Hematopoietic multipotent progenitor cell (in vitro differentiated cells): ENCODE measurements around the gene RXRA. TPM values are rescaled to one million over a fixed set of nuclear protein-coding genes. Genes with fewer than 3 reads are reported as not detected.

Experiments used
- DNase-seq, 3 donors: peaks; one replicate each; pipeline ENCODE4 v3.0.0-alpha.2; 2011 to 2015; ENCODE audit warnings: low read depth in 2 of 3, low spot score in 2 of 3
- total RNA-seq: library from RNA; depleted of rRNA; stranded (reverse); fragments of >200 nt; gene quantifications from one replicate; pipeline ENCODE4 v1.2.3, GENCODE V29; 2012

Gene RXRA
- total RNA-seq, 1 donor, result 27.7 TPM

DNA sequence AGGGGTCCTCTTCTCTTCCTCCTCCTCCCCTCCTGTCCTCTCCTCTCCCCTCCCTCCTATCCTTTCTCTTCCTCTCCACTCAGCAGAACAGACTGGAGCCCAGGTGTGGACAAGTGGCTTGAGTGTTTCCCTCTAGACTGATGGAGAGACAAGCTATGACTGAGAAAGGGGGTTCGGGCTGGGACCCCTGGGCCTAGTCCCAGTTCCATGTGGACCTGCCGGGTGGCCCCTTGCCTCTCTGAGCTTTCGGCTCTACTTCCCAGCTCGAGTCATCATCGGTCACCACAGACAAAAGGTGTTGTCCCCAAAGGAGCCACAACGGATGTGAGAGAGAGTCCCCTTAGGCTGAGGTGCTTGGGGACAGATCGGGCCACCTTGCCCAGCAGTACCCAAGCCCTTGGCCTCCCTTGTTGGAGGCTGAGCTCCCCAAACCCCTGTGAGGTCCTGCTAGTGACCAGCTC lies 3.4 kb upstream of the RXRA start:
- DNase-seq, result no peak

DNA sequence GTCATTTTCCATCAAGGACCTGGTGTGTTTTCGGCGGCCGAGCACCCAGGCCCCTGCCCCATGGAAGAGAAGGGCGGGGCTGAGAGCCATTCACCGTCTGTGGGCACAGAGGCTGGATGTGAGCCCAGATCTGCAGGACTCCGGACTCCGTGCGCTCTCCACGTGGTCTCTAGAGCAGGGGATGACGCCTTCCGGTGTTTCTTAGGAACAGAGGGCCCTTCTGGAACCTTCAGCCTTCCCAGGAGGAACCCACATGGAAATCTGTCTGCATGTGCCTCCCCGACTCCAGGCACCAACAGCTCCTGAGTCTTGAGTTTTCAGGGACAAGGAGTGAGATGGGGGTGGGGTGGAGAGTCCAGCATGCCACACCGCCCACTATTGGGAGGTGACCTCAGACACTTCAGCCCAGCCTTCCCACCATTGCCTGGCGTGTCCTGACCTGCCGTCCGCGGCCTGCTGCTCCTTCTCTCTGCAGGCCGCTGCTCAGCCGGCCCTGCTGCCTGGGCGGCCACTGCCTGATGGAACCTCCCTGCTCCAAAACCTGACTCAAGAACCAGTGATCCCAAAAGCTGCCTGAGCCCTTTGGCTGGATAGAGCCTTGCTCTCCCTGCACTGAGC lies 2.4 kb upstream of the RXRA start:
- DNase-seq, result no peak

DNA sequence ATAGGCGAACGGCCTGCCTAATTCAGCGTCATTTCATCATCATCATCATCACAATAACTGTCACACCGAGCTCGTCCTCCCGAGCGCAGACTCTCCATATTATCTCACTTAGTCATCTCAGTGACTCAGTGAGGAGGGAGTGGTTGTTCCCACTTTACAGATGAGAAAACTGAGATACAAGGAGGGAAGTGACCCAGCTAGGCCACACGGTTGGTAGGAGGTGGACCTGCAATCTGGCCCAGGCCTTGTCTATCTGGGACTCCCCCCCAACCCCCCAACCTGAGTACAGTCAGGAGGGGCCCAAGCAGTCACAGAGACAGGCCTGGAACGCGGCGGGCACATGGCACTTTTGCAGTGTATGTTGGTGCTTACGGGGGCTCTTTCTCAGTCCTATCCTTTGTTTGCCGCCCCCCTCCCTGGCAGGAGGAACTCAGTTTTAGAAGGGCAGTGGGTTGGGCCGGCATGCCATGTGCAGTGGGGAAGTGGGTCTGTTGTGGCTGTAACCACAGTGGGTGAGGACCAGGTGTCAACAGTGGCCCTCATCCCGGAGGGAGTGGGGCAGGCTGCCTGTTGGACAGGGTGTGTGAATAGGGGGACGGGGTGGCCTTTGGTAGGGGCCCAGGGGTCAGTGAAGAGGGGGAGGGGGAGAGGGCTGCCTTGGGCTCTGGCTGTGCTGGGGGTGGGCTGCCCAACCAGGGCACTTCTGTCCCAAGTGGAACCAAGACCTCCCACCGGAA lies 1.7 kb upstream of the RXRA start:
- DNase-seq, result peak in 1 of 3 donors; percentile 57

DNA sequence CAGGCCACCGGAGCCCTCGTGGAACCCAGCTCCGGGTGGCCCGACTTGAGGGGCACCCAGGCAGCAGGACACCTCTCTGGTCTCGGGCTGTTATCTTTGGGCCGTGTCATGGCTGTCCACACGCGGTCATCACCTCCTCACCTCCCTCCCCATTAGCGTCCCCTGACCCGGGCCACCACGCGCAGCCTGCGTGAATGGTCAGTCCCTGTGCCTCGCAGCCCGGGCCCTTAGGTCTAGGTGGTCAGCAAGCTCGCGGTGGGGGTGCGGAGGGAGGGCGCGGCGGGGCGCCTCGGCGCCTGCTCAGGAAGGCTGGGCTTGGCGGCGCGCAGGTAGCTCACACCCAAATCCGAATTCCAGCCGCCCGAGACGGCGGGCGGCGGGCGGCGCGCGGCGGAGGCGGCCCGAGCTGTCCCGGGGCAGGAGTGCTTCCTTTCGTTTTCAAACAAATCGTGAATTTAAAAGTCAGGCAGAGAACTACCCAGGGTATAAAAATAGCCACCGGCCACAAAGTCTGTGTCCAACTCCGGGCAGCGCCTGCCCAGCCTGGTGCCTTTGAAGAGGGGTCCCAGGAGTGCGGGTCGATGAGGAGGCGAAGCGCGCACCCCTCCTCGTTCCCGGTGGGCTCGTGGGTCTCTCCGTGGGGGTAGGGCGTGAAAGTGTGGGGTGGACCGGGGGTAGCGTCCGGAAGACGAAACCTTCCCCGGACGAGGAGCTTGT lies 1.0 kb upstream of the RXRA start:
- peak in 1 of 3 donors; percentile 46 for DNase-seq

DNA sequence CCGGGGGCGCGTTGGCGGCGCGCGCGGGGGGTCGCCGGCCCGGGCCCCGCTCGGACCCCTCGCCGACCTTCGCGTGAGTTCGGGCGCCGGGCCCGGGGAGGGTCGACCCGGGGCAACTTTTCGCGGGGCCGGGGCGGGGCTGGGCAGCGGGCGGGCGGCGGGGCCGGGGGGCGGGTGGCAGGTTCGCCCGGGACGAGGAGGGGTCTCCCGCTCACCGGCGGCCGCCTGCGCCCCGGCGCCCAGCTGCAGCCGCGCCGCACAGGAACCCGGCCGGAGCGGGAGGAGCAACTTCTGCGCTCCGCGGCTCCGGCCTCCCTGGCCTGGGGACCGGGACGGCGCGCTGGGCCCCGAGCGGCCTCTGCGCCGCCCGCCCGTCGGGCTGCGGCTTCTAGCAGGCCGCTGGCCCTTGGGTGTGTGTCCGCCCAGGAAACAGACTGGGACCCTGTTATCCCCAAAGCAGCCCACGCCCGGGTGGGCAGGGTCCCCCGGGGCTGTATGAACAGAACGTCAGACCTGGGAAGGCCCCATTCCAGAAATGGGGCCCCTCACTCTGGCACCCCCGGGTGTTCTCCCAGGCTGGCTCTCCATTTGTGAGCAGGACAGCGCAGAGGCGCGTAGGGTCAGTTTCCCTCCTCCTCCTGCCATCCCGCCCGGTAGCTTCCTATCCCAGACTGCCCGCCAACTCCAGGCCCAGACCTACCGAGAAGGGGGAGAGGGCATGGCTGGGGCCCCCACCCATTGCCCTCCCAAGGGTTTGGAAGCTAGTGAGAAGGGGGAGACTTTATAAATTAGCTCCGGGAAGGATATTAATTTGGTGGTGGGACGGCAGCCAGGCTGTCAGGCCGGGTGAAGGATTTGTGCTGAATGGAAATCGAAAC lies 708 bp downstream of the RXRA start:
- no peak for DNase-seq

DNA sequence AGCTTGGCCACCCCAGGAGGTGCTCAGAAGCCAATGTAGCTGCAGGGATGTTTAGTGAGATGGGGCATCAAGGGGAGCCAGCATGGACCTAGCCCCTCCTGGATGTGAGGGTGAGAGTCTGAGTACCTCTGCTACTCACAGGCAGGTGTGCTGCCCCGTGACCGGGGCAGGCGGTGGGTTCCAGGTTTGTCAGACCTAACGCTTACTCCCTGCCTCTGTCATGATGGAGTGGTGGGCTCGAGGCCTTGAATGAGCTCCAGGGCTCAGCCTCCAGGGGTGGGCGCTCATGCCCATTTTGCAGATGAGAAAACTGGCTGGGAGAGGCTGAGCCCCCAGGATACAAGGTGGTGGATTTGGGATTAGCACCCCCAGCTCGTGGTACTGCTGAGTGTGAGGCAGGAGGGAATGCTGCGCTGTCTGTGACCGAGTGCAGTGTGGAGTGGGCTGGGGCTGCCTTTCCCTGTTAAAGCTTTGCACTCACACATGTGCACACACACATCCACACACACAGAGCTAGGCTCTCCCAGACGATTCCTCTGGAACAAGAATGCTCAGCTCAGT lies 1.5 kb downstream of the RXRA start:
- DNase-seq, result no peak

DNA sequence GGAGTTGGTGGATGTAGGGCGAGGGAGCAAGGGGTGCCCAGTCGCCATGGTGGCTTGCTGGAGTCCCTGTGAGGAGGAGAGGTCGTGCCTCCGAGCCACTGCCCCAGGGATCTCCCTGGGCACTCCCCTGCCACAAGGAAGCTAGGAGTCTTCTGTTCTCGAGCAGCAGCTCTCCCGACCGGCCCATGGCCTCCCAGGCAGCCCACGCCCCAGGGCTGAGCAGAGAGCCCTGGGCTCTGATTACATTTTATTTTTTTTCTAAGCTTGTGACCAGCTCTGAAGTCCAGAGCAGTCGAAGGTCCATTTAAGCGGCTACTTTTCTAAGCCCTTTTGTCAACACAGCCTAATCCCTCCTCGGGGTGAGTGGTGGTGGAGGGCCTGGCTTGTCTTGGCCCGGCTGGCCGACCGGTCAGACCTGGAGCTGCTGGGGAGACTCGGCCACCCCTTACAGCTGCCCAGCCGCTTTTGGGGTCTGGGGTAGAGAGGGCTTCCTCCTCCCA lies 2.1 kb downstream of the RXRA start:
- DNase-seq, result no peak

DNA sequence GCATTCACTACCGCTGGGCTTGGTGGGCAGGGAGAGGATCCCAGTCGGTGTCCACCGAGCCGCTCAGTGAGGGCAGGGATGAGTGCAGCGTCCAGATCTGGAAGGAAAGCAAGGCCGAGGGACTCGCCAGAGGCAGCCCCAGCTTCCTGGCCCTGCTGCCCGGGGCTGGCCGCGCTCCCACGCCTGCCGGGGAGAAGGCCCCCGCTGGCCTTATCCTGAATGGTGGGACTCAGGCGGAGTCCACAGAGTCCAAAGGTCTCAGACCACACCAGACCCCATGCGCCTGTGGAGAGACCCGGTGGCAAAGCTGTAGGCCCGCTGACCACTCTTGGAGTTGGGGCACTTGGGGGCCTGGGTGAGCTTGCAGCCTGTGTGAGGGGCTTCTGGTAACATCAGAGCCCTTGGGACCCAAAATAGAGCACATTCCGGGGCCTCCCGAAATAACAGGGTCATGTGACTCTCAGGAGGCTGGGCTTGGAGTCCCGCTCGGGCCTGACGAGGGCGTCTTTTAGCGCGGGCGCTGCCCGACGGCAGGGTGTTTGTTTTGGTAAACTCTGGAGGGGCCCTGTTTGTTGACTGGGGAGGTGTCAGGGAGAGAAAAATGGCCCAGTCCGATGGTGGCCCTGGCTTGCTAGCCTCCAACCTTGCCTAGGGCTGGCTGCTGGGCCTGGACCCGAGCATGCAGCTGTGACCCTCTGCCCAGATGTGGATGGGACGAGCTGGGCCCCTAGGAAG lies 2.8 kb downstream of the RXRA start:
- no peak for DNase-seq

DNA sequence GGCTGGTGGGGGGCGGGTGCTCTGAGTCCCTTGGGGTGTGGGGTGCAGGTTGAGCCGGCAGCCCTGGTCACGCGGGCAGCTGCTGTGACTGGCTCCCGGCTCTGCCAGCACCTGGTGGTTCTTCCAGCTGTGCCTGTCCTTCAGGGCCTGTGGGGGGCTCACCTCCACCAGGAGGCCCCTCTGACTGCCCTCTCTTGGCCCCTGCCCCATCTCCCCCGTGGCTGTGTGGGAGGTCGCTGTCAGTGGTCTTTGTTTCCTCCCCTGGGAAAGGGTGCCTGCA lies 3.3 kb downstream of the RXRA start:
- DNase-seq, result no peak

DNA sequence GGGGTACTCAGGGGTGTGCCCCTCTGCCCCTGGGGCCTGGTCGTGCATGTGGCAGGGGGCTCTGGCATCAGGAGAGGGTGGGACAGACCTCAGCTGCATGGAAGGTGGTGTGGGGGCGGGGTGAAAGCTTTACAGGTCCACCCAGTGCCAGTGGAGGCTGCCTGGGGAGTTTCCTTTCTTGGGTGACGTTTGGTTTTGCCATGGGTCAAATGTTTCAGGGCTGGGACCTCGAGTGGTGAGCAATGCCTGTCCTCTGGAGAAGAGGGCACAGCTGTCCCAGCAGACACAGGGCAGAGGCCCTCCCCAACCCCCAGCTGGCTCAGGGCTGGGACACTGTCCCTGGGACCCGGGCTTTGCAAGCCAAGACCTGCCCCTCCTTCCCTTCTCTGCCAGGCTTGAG lies 3.6 kb downstream of the RXRA start:
- no peak for DNase-seq

DNA sequence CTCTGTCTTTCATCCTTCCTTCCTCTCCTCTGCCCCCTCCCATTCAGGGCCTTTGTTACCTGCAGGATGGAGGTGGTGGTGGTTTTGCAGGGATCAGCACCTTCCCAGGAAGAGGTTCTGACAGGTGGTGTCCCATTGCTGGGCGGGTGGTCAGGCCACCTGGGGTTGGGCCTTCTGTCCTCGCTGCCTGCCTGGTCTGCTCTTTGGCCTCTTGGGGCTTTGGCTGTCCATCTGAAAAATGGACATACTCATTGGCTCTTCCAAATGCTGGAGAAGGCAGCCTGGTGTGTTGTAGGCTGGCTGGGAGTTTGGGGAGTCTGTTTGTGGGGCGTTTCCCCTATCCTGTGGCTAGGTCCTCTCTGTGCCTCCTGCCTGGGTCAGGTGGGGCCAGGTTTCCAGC lies 4.3 kb downstream of the RXRA start:
- DNase-seq, result no peak

DNA sequence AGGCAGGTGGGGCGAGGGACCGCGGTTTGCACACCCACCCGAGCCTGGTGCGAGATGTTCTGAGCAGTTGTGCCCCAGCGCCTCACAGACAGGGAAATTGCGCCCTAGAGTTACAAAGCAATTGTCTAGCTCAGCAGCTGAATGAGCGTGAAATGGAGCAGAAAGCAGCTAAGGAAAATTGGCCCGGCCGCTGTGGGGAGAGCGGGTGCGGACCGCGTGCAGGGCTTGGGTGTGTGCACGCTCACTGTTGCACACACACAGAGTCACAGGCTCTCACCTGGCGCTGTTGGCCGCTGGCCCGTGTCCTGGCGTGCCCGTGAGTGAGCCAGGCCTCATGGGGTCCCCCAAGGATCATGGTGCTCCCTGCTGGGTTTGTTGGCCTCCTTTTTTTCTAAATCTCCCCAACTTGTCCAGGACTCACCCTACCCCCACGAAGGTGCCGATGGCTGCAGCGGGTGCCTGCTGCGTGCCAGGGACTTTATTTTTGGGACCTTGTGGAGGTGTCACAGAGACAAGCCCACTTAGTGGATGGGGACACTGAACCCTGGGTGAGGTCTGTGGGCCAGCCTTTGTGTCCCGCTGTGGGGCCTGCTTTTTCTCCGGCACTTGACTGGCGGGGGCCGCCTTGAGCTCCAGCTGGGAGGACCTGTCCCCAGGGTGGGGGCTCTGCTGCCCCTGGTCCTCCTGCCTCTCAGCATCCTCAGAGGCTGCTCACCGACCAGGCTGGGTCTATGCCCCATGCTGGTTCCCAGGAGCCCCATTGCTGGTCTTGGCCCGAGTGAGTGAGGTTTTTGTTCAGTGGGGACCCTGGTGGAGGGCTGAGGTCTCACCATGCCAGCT lies 5.2 kb downstream of the RXRA start:
- no peak for DNase-seq

DNA sequence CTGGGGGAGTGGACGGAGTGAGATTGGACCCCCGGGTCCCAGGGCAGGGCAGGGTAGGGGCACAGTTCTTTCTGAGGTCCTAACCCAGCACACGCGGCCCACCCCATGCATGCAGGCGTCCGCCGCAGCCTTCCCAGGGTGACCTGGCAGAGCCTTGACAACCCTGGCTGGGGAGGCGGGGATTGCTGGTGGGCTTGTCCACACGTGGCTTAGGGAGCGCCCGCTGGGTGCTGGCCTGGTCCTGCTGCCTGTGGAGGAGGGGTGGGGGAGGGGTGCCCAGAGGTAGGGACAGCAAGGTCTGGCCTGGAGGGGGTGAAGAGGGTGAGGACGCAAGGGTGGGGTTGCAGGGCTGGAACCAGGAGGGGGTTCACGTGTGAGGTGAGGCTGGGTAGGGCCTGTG lies 6.0 kb downstream of the RXRA start:
- no peak for DNase-seq

DNA sequence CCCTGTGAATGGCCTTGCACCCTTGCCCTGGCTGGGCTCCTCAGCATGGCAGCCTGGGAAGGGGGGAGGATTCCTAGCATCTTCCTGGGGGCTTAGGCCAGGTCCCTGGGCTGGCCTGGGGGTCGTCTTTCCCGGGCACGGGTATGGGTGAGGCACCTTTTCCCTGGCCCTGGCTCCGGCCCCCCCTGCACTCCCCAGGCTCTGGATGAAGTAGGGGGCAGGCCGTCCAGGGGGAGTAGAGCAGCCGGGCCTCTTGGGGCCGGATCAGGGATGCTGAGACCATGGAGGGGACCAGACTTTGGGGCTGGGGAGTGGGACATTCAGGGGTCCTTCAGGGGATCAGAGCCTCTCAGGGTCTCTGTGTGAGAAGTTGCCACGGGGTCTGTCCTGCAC lies 6.6 kb downstream of the RXRA start:
- DNase-seq, result no peak

DNA sequence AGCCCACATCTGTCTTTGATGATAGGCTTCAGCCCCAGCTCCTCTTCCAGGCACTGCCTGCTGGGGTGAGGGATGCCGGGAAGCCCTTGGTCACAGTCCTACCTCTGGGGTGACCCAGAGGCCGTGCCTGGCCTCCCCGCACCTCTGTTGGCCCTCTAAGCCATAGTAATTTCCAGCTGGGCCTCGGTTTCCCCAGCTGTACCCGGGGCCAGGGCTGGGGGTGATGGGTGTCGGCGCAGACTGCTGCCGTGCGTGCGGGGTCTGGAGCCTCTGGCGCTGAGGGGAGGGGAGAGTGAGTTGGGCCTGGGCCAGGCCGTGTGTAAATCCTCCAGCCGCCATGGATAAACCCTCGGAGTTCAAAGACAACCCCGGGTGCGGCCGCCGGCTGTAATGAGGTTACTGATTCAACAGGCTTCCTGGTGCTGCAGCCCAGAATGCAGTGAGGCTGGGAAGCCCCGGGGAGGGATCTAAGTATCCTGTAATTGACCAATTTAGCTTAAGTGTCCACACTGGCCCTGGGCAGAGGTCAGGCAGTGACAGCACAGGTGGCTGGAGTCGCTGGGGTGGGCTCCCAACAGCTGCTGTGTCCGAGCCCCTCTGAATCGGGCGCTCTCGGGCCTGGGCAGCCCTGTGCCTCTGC lies 7.1 kb downstream of the RXRA start:
- DNase-seq, result no peak

DNA sequence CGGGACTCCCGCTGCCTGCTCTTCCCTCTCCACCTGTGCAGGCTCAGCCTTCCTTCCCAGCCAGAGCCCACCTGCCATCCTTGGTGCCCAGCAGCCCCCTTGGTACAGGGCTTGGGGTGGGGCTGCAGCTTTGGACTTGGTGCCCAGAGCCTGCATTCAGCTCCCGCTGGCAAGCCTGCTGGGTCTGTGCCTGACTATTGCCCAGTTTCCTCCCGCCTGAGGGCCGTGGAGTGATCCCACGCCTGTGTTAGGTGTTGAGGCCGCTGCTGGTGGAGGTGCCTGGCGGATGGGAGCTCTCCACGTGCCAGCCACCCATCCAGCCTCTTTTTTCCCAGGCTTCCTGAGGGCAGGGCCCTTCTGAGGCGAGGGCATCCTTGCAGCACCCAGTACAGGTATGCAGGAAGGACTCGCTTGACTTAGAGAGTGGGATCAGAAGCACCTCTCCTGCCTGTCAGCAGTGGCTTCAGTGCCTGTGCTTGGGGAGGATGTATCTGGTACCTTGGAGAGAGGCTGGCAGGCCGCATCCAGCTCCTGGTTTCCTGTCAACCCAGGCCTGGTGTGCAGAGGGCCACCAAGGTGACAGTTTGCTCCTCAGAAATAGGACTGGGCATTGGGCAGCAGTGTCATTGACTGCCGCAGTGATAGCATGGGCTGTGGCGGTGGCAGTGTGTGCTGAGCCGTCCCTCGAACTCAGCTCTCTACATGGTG lies 7.8 kb downstream of the RXRA start:
- no peak for DNase-seq

DNA sequence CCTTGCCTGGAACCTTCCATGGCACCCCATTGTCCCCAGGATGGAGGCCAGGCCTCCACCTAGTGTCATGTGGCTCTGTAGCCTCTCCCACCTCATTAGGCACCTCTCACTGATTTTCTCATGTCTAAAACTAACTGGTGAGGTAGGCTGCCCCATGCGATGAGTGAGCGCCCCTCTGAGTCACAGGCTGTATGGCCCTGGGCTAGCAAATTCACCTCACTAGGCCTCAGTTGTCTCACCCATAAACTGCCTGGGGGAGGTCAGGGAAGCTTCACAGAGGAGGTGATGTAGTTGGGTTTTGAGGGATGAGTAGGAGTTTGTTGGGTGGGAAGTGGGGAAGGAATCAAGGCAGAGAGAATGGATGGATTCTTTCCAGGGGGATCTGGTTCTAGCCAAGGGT lies 8.8 kb downstream of the RXRA start:
- DNase-seq, result no peak
